Activated CD4-positive, alpha-beta memory T cell treated with anti-CD3 and anti-CD28 coated beads for 36 hours (primary cell): Measurements from ENCODE around the gene PCDH8. TPM values are rescaled to one million over a fixed set of nuclear protein-coding genes. Genes with fewer than 3 reads are reported as not detected.

Experiments used
- CTCF ChIA-PET: fragments of 350-600 bp; sonication (Branson Sonifier 250); formaldehyde crosslinking; loops from one replicate; lab custom pipeline; 2021; ENCODE audit warnings: antibody characterized with exemption, inconsistent platforms; lab: Charles Lee
- POLR2A ChIA-PET: fragments of 350-600 bp; sonication (Branson Sonifier 250); formaldehyde crosslinking; loops from one replicate; lab custom pipeline; 2021; ENCODE audit warnings: antibody characterized with exemption; lab: Charles Lee
- DNase-seq: peaks from one replicate; pipeline ENCODE4 v3.0.0-alpha.2; 2020
- H3K27ac Mint-ChIP-seq: one replicate; pipeline ENCODE4 v1.8.0; 2021; ENCODE audit warnings: mixed read lengths
- H3K27me3 Mint-ChIP-seq: one replicate; pipeline ENCODE4 v1.8.0; 2021; ENCODE audit warnings: mixed read lengths
- H3K36me3 Mint-ChIP-seq: one replicate; pipeline ENCODE4 v1.8.0; 2021; ENCODE audit warnings: mixed read lengths
- H3K4me1 Mint-ChIP-seq: one replicate; pipeline ENCODE4 v1.8.0; 2021; ENCODE audit warnings: low read depth, mixed read lengths
- H3K4me3 Mint-ChIP-seq: one replicate; pipeline ENCODE4 v1.8.0; 2021; ENCODE audit warnings: mild to moderate bottlenecking, mixed read lengths
- H3K9me3 Mint-ChIP-seq: one replicate; pipeline ENCODE4 v1.8.0; 2021; ENCODE audit warnings: mixed read lengths
- intact Hi-C: fragments of 100-400 bp; cut with micrococcal nuclease; formaldehyde crosslinking; loops from one replicate; pipeline ENCODE4 v1.15.1; 2023
- total RNA-seq, 2 experiments: library from RNA; stranded (reverse); gene quantifications; one replicate each; pipeline ENCODE4 v1.2.3, GENCODE V29; 2021

The PCDH8 gene
- total RNA-seq, 2 experiments from 2014 or later: not detected

GRCh38 chr13:52847682-52848432 lies 583 bp downstream of the PCDH8 start:
- DNase-seq: no peak
- intact Hi-C loops: no loop called here
- Mint-ChIP-seq H3K4me3 (no peak overlapping the region), H3K9me3 (no peaks in the 10 kb centered on the region), H3K4me1 (peaks cover 33% of the 10 kb centered on the region), H3K36me3 (peaks cover 14% of the 10 kb centered on the region), H3K27me3 (peaks cover 68% of the 10 kb centered on the region), H3K27ac (no peak overlapping the region)
- ChIA-PET POLR2A (no interaction called here), CTCF (interaction anchor here (1.1 to 1.3 kb wide), 2 partner anchors 10 to 182 kb away, joined by 3 to 4 read pairs; no protein-coding TSS in a partner anchor)

GRCh38 chr13:52847322-52847681 lies 1.1 kb downstream of the PCDH8 start:
- POLR2A ChIA-PET: no interaction called here
- CTCF ChIA-PET: interaction anchor here (1.3 kb wide), 1 partner anchor 10 kb away, joined by 4 read pairs; no protein-coding TSS in a partner anchor

GRCh38 chr13:52846567-52847321 lies 1.7 kb downstream of the PCDH8 start:
- Mint-ChIP-seq H3K36me3 (peaks cover 14% of the 10 kb centered on the region), H3K9me3 (no peaks in the 10 kb centered on the region), H3K27ac (no peak overlapping the region), H3K4me1 (peaks cover 31% of the 10 kb centered on the region), H3K27me3 (peaks cover 62% of the 10 kb centered on the region), H3K4me3 (no peak overlapping the region)
- intact Hi-C loops: loop anchor here (1.0 kb wide), 1 partner anchor 229 kb away; no protein-coding TSS in a partner anchor
- DNase-seq: peak; percentile 55
- POLR2A ChIA-PET: no interaction called here
- CTCF ChIA-PET: interaction anchor here (0.8 to 1.3 kb wide), 5 partner anchors 9 to 266 kb away, joined by 3 to 5 read pairs (median 4); no protein-coding TSS in a partner anchor

More at GRCh38 chr13:52847322-52847681, 1.1 kb downstream of the PCDH8 start:
- H3K27ac Mint-ChIP-seq: no peak overlapping the region
- peaks cover 64% of the 10 kb centered on the region for H3K27me3 Mint-ChIP-seq
- H3K9me3 Mint-ChIP-seq: no peaks in the 10 kb centered on the region
- no peak for DNase-seq
- no peak overlapping the region for H3K4me3 Mint-ChIP-seq
- H3K4me1 Mint-ChIP-seq: peaks cover 32% of the 10 kb centered on the region
- intact Hi-C loops: no loop called here
- H3K36me3 Mint-ChIP-seq: peaks cover 14% of the 10 kb centered on the region

- intact Hi-C loops: loop anchor here (1.0 kb wide), 1 partner anchor 229 kb away; no protein-coding TSS in a partner anchor
These were observed 2.5 kb downstream of the PCDH8 start for GRCh38 chr13:52845766-52846566.

GRCh38 chr13:52845334-52845761 lies 3.1 kb downstream of the PCDH8 start:
- H3K27ac Mint-ChIP-seq: no peak overlapping the region
- H3K27me3 Mint-ChIP-seq: peaks cover 59% of the 10 kb centered on the region
- CTCF ChIA-PET: interaction anchor here (1.1 kb wide), 1 partner anchor 192 kb away, joined by 3 read pairs; no protein-coding TSS in a partner anchor
- peaks cover 10% of the 10 kb centered on the region for H3K36me3 Mint-ChIP-seq
- intact Hi-C loops: no loop called here
- no peaks in the 10 kb centered on the region for H3K9me3 Mint-ChIP-seq
- H3K4me3 Mint-ChIP-seq: no peak overlapping the region
- peaks cover 23% of the 10 kb centered on the region for H3K4me1 Mint-ChIP-seq
- POLR2A ChIA-PET: interaction anchor here (0.6 kb wide), 1 partner anchor 345 kb away, joined by 3 read pairs; no protein-coding TSS in a partner anchor
- DNase-seq: no peak

More at GRCh38 chr13:52845766-52846566, 2.5 kb downstream of the PCDH8 start:
- ChIA-PET POLR2A (no interaction called here), CTCF (interaction anchor here (0.8 to 1.1 kb wide), 4 partner anchors 122 to 266 kb away, joined by 3 to 5 read pairs (median 4); no protein-coding TSS in a partner anchor)
- H3K27me3 Mint-ChIP-seq: peaks cover 59% of the 10 kb centered on the region
- no peak overlapping the region for H3K4me3 Mint-ChIP-seq
- DNase-seq: peak; percentile 63
- H3K4me1 Mint-ChIP-seq: peaks cover 27% of the 10 kb centered on the region
- H3K36me3 Mint-ChIP-seq: peaks cover 13% of the 10 kb centered on the region
- no peaks in the 10 kb centered on the region for H3K9me3 Mint-ChIP-seq
- H3K27ac Mint-ChIP-seq: no peak overlapping the region

- POLR2A ChIA-PET: interaction anchor here (0.6 kb wide), 1 partner anchor 345 kb away, joined by 3 read pairs; no protein-coding TSS in a partner anchor
- H3K4me1 Mint-ChIP-seq: peaks cover 20% of the 10 kb centered on the region
- intact Hi-C loops: no loop called here
- no peak overlapping the region for H3K4me3 Mint-ChIP-seq
- H3K27ac Mint-ChIP-seq: no peak overlapping the region
- CTCF ChIA-PET: interaction anchor here (0.6 to 1.1 kb wide), 2 partner anchors 10 to 12 kb away, joined by 3 read pairs; no protein-coding TSS in a partner anchor
- no peak for DNase-seq
- peaks cover 7% of the 10 kb centered on the region for H3K36me3 Mint-ChIP-seq
- peaks cover 59% of the 10 kb centered on the region for H3K27me3 Mint-ChIP-seq
- H3K9me3 Mint-ChIP-seq: no peaks in the 10 kb centered on the region
These were observed 3.6 kb downstream of the PCDH8 start for GRCh38 chr13:52844836-52845235.

- no peaks in the 10 kb centered on the region for H3K9me3 Mint-ChIP-seq
- ChIA-PET CTCF (interaction anchor here (1.3 kb wide), 1 partner anchor 125 kb away, joined by 4 read pairs; no protein-coding TSS in a partner anchor), POLR2A (no interaction called here)
- no peak for DNase-seq
- intact Hi-C loops: no loop called here
- no peak overlapping the region for H3K27ac Mint-ChIP-seq
- no peaks in the 10 kb centered on the region for H3K36me3 Mint-ChIP-seq
- peaks cover 9% of the 10 kb centered on the region for H3K4me1 Mint-ChIP-seq
- peaks cover 52% of the 10 kb centered on the region for H3K27me3 Mint-ChIP-seq
- H3K4me3 Mint-ChIP-seq: no peak overlapping the region
These were observed 6.0 kb downstream of the PCDH8 start for GRCh38 chr13:52842441-52842840.

GRCh38 chr13:52840066-52840465 lies 8.4 kb downstream of the PCDH8 start:
- no peak overlapping the region for H3K4me3 Mint-ChIP-seq
- intact Hi-C loops: no loop called here
- H3K4me1 Mint-ChIP-seq: peaks cover 5% of the 10 kb centered on the region
- H3K27ac Mint-ChIP-seq: no peak overlapping the region
- DNase-seq: no peak
- H3K9me3 Mint-ChIP-seq: no peaks in the 10 kb centered on the region
- CTCF ChIA-PET: no interaction called here
- H3K27me3 Mint-ChIP-seq: peaks cover 46% of the 10 kb centered on the region
- POLR2A ChIA-PET: no interaction called here
- no peaks in the 10 kb centered on the region for H3K36me3 Mint-ChIP-seq

- Mint-ChIP-seq H3K4me1 (no peaks in the 10 kb centered on the region), H3K9me3 (no peaks in the 10 kb centered on the region), H3K36me3 (no peaks in the 10 kb centered on the region), H3K27me3 (peaks cover 35% of the 10 kb centered on the region), H3K4me3 (no peak overlapping the region), H3K27ac (no peak overlapping the region)
- CTCF ChIA-PET: interaction anchor here (1.9 kb wide), 1 partner anchor 8 kb away, joined by 4 read pairs; no protein-coding TSS in a partner anchor
- POLR2A ChIA-PET: no interaction called here
- intact Hi-C loops: no loop called here
- no peak for DNase-seq
These were observed 9.9 kb downstream of the PCDH8 start for GRCh38 chr13:52838433-52839107.

GRCh38 chr13:52837850-52838249 lies 10.6 kb downstream of the PCDH8 start:
- Mint-ChIP-seq H3K36me3 (no peaks in the 10 kb centered on the region), H3K27ac (no peak overlapping the region), H3K27me3 (peaks cover 28% of the 10 kb centered on the region), H3K4me3 (no peak overlapping the region), H3K4me1 (no peaks in the 10 kb centered on the region), H3K9me3 (no peaks in the 10 kb centered on the region)
- CTCF ChIA-PET: interaction anchor here (1.9 kb wide), 1 partner anchor 9 kb away, joined by 4 read pairs; no protein-coding TSS in a partner anchor
- POLR2A ChIA-PET: no interaction called here
- DNase-seq: no peak
- intact Hi-C loops: no loop called here
